SU-DHL-6 (cell line): Measurements from ENCODE around the gene DTNBP1.

Source experiments
- H2AFZ ChIP-seq: fragments of 200-600 bp; sonication (generic); 2 replicates; pipeline ENCODE4 v1.6.1; 2014; ENCODE audit warnings: low read depth, mild to moderate bottlenecking, moderate library complexity, mixed read lengths, antibody characterized with exemption, low read length; ENCODE audit not compliant: severe bottlenecking
- H3F3A ChIP-seq: fragments of 200-600 bp; shearing (Covaris generic); 2 replicates; pipeline ENCODE4 v1.6.0; 2016; ENCODE audit warnings: antibody characterized with exemption, mild to moderate bottlenecking; ENCODE audit not compliant: insufficient read depth
- H3K27ac ChIP-seq: fragments of 200-600 bp; sonication (generic); 2 replicates; pipeline ENCODE4 v1.5.1; 2016; ENCODE audit warnings: low read depth, mild to moderate bottlenecking, low read length, moderate library complexity, mixed read lengths
- H3K27me3 ChIP-seq: fragments of 200-600 bp; sonication (generic), shearing (Covaris generic); 2 replicates; pipeline ENCODE4 v1.6.0; 2014; ENCODE audit warnings: mild to moderate bottlenecking, low read length
- H3K36me3 ChIP-seq: fragments of 200-600 bp; sonication (generic); 2 replicates; pipeline ENCODE4 v1.6.1; 2014; ENCODE audit warnings: mild to moderate bottlenecking, low read length, mixed read lengths
- H3K4me2 ChIP-seq: fragments of 300-600, 200-600 bp; shearing (Covaris generic), sonication (generic); 2 replicates; pipeline ENCODE4 v1.6.0; 2014; ENCODE audit warnings: low read length, low read depth, mild to moderate bottlenecking; ENCODE audit not compliant: poor library complexity, severe bottlenecking
- H3K4me3 ChIP-seq: fragments of 200-600 bp; sonication (generic); 2 replicates; pipeline ENCODE4 v1.5.1; 2014; ENCODE audit warnings: antibody characterized with exemption, low read length, mild to moderate bottlenecking, mixed read lengths; ENCODE audit not compliant: insufficient read depth, poor library complexity, severe bottlenecking
- H3K79me2 ChIP-seq: fragments of 200-600 bp; sonication (generic); 2 replicates; pipeline ENCODE4 v1.6.1; 2014; ENCODE audit warnings: mild to moderate bottlenecking, low read length, moderate library complexity; ENCODE audit not compliant: insufficient read depth
- H3K9ac ChIP-seq: fragments of 200-600 bp; sonication (generic); 2 replicates; pipeline ENCODE4 v1.7.0; 2014; ENCODE audit warnings: mild to moderate bottlenecking, low read length
- H3K9me2 ChIP-seq: fragments of 200-600 bp; sonication (generic); replicated peaks from 2 replicates; pipeline ENCODE4 v1.6.1; 2014; ENCODE audit warnings: low read length; ENCODE audit not compliant: insufficient read depth
- H3K9me3 ChIP-seq: fragments of 200-600 bp; sonication (generic); 2 replicates; pipeline ENCODE4 v1.6.1; 2014; ENCODE audit warnings: low read length, mixed read lengths; ENCODE audit not compliant: insufficient read depth
- H4K20me1 ChIP-seq: fragments of 200-600 bp; sonication (generic); 2 replicates; pipeline ENCODE4 v1.6.1; 2014; ENCODE audit warnings: low read depth, mild to moderate bottlenecking, antibody characterized with exemption, low read length, moderate library complexity, mixed read lengths
- EZH2phosphoT487 ChIP-seq: fragments of 200-600 bp; sonication (generic), shearing (Covaris generic); conservative IDR thresholded peaks from 2 replicates; pipeline ENCODE4 v1.6.1; 2018; ENCODE audit warnings: mild to moderate bottlenecking, antibody characterized with exemption, low read length, moderate library complexity, mixed read lengths
- TF ChIP-seq, protein P1 (sequence below): fragments of 200-600 bp; sonication (generic); IDR thresholded peaks from one replicate; pipeline ENCODE4 v1.5.1; 2017; ENCODE audit warnings: antibody characterized with exemption, mild to moderate bottlenecking, low read length, moderate library complexity; ENCODE audit not compliant: insufficient read depth, poor library complexity, severe bottlenecking

DTNBP1 gene

DNA sequence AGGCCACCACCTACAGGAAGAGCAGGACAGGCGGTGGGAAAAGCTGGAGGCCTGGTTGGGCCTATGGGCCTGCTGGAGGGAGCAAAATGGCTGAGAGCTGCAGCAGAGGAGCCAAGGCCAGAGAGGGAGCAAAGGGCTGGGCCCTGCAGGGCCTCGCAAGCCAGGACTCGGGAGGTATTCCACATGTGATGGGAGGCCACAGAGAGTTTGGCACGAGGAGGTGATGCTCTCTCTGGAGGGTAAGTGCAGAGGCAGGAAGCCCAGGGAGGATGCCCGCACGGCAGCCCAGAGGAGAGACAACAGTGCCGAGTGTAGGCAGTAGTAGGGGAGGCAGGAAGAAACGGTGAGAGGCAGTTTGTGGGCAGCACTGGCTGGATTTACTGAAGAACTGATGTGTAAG lies 85.7 kb downstream of the DTNBP1 start:
- H4K20me1 ChIP-seq: peaks cover 5% of the 10 kb centered on the region; the same call in 1 of the 2 replicates
- no peak overlapping the region for H3K4me2 ChIP-seq
- H3K4me3 ChIP-seq: no peak overlapping the region
- H3K9me2 ChIP-seq: no peaks in the 10 kb centered on the region
- H3K9ac ChIP-seq: no peak overlapping the region
- no peaks in the 10 kb centered on the region for H3K9me3 ChIP-seq
- no peaks in the 10 kb centered on the region for H3K27me3 ChIP-seq
- no peaks in the 10 kb centered on the region for H3F3A ChIP-seq
- no peak overlapping the region for H3K27ac ChIP-seq
- no peak overlapping the region for H2AFZ ChIP-seq
- peaks cover 69% of the 10 kb centered on the region for H3K79me2 ChIP-seq
- TF ChIP-seq, protein P1, sequence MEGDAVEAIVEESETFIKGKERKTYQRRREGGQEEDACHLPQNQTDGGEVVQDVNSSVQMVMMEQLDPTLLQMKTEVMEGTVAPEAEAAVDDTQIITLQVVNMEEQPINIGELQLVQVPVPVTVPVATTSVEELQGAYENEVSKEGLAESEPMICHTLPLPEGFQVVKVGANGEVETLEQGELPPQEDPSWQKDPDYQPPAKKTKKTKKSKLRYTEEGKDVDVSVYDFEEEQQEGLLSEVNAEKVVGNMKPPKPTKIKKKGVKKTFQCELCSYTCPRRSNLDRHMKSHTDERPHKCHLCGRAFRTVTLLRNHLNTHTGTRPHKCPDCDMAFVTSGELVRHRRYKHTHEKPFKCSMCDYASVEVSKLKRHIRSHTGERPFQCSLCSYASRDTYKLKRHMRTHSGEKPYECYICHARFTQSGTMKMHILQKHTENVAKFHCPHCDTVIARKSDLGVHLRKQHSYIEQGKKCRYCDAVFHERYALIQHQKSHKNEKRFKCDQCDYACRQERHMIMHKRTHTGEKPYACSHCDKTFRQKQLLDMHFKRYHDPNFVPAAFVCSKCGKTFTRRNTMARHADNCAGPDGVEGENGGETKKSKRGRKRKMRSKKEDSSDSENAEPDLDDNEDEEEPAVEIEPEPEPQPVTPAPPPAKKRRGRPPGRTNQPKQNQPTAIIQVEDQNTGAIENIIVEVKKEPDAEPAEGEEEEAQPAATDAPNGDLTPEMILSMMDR: no peak
- no peak for TF ChIP-seq EZH2phosphoT487
- peaks cover 2% of the 10 kb centered on the region; the same call in 1 of the 2 replicates for H3K36me3 ChIP-seq

DNA sequence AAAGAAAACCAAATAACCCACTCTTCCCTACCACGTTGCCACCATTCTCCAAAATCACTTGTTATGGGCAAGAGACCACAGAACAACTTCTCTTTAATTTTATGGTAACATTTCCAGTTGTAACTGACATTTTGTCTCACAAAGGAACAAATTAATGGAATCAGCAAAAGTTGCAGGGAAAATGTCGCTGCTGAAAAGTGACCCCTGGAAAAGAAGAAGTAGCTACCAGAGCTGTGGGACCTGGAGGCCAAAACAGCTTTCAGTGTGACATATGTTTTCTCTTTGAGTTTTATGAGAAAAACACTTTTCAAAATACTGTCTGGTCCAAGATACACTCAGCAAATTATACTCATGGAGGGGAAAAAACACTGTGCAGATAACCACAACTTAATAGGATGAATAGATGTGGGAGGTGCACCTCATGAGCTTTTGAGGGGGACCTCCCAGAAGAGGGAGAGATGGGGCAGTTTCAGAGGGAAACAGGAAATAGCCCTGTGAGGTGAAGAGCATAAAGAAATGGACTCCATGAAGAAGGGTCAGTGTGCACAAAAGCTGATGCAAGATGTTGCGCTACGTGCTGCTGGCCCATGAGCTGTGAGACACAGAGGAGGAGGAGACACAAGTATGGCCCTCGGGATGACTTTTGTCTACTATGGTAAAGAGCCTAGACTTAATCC lies 87.3 kb downstream of the DTNBP1 start:
- Histone ChIP-seq H2AFZ (no peak overlapping the region), H3K4me3 (no peak overlapping the region), H4K20me1 (peaks cover 9% of the 10 kb centered on the region; the same call in 1 of the 2 replicates), H3K27ac (no peak overlapping the region), H3F3A (no peaks in the 10 kb centered on the region), H3K4me2 (no peak overlapping the region), H3K79me2 (peaks cover 73% of the 10 kb centered on the region), H3K9me2 (no peaks in the 10 kb centered on the region), H3K9me3 (no peaks in the 10 kb centered on the region), H3K36me3 (peaks cover 5% of the 10 kb centered on the region; the same call in 1 of the 2 replicates), H3K27me3 (no peaks in the 10 kb centered on the region), H3K9ac (no peak overlapping the region)
- TF ChIP-seq, protein P1: no peak
- TF ChIP-seq EZH2phosphoT487: no peak

DNA sequence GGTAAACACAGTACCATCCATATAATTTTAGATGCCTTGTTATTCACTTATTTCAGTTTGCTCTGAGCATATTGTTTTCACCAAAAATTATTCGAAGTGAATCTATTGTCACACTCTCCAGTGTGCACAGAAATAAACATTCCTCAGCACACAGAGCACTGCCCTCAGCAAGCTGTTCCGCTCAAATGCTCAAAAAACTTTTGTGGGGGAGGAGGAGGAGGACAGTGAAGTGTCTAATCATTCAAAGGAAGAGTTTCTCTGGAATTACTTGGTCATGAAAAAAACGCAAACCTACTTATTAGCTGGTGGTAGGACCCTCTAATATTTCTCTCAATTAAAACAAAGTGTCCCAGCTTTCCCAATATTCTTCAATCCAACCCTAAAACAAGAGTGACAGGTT lies 88.3 kb downstream of the DTNBP1 start:
- peaks cover 74% of the 10 kb centered on the region for H3K79me2 ChIP-seq
- H3K36me3 ChIP-seq: peaks cover 5% of the 10 kb centered on the region; the same call in 1 of the 2 replicates
- H3F3A ChIP-seq: no peaks in the 10 kb centered on the region
- H3K9me3 ChIP-seq: no peaks in the 10 kb centered on the region
- TF ChIP-seq, protein P1: no peak
- TF ChIP-seq EZH2phosphoT487: no peak
- no peak overlapping the region for H3K4me2 ChIP-seq
- H3K27ac ChIP-seq: no peak overlapping the region
- H4K20me1 ChIP-seq: peaks cover 15% of the 10 kb centered on the region; the same call in 1 of the 2 replicates
- H2AFZ ChIP-seq: no peak overlapping the region
- no peak overlapping the region for H3K4me3 ChIP-seq
- no peaks in the 10 kb centered on the region for H3K27me3 ChIP-seq
- H3K9me2 ChIP-seq: no peaks in the 10 kb centered on the region
- H3K9ac ChIP-seq: no peak overlapping the region
